ENCODE results near the gene HIVEP3. TPM values are rescaled to one million over a fixed set of nuclear protein-coding genes. Genes with fewer than 3 reads are reported as not detected.

HIVEP3 gene
- total RNA-seq, 1 experiment from 2014 or later = 11.0 TPM

DNA sequence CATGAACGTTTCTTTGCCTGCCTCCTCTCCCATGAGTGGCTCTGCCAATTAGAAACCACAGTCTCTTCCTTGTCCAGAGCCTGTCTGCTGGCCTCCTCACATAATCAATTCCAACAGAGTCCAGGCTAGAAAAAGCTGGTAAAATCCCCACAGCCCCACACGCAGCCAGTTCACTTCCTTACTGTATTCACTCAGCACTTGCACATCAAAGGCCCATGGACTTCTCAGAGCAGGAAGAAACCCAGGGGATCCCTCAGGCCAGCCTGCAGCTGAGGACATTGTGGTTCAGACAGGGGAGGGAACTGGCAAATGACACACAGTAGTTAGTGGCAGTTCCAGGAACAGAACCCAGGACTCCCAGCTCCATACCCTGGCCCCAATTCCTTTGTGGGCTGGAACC lies 262.7 kb downstream of the HIVEP3 start:
- Histone ChIP-seq H2AFZ (no peak overlapping the region), H3K4me2 (no peak overlapping the region), H4K20me1 (ENCODE audit: insufficient read depth) (no peaks in the 10 kb centered on the region), H3K79me2 (ENCODE audit: low read depth) (peaks cover 6% of the 10 kb centered on the region; the same call in 1 of the 2 replicates), H3K4me1 (replicated peaks; ENCODE audit: insufficient read depth) (peaks cover 7% of the 10 kb centered on the region), H3K9me2 (ENCODE audit: insufficient read depth) (no peaks in the 10 kb centered on the region), H3K27ac (no peak overlapping the region), H3K4me3 (no peak overlapping the region), H3K36me3 (ENCODE audit: low read depth) (no peaks in the 10 kb centered on the region), H3K9me3 (ENCODE audit: insufficient read depth, low read depth) (no peaks in the 10 kb centered on the region), H3K27me3 (ENCODE audit: insufficient read depth, low read depth) (no peaks in the 10 kb centered on the region), H3F3A (ENCODE audit: insufficient read depth, low read depth) (0 out of 2 replicates have a peak, but pooled peaks cover 8% of the 10 kb centered on the region)
- no peak for DNase-seq
- intact Hi-C loops (cut with micrococcal nuclease; ENCODE audit: unreplicated experiment) = no loop called here
- BruUV-seq (replicated peaks) = no TSS peak
- TF ChIP-seq, protein P1, sequence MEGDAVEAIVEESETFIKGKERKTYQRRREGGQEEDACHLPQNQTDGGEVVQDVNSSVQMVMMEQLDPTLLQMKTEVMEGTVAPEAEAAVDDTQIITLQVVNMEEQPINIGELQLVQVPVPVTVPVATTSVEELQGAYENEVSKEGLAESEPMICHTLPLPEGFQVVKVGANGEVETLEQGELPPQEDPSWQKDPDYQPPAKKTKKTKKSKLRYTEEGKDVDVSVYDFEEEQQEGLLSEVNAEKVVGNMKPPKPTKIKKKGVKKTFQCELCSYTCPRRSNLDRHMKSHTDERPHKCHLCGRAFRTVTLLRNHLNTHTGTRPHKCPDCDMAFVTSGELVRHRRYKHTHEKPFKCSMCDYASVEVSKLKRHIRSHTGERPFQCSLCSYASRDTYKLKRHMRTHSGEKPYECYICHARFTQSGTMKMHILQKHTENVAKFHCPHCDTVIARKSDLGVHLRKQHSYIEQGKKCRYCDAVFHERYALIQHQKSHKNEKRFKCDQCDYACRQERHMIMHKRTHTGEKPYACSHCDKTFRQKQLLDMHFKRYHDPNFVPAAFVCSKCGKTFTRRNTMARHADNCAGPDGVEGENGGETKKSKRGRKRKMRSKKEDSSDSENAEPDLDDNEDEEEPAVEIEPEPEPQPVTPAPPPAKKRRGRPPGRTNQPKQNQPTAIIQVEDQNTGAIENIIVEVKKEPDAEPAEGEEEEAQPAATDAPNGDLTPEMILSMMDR (conservative IDR thresholded peaks at IDR 0.05) = no peak
- no peak for TF ChIP-seq EZH2 (IDR thresholded peaks at IDR 0.05; ENCODE audit: low read depth)
- CTCF ChIA-PET = no interaction called here
- POLR2A ChIA-PET (ENCODE audit: unreplicated experiment) = no interaction called here

DNA sequence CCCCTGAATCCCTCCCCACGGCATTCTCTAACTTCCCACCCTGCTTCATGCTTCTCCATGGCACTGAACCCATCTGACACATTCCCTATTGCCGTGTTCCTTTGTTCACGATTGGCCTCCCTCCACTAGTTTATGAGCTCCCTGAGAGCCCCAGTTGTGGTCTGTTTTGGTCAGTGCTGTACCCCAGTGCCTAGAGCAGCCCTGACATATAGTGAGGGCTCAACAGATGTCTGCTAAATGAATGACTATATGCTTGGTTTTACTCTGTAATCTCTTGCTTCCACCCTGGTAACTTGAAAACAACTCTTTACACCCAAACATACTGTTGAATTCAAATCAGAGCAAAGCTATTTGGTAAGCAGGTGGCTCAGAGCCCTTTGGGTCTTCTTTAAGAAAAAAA lies 263.1 kb downstream of the HIVEP3 start:
- intact Hi-C loops (cut with micrococcal nuclease; ENCODE audit: unreplicated experiment) = no loop called here
- ChIA-PET POLR2A (ENCODE audit: unreplicated experiment) (no interaction called here), CTCF (no interaction called here)
- no peaks in the 10 kb centered on the region for H3K9me2 ChIP-seq (ENCODE audit: insufficient read depth)
- no peak overlapping the region for H3K27ac ChIP-seq
- no peak overlapping the region for H2AFZ ChIP-seq
- H3K79me2 ChIP-seq (ENCODE audit: low read depth) = peaks cover 3% of the 10 kb centered on the region; the same call in 1 of the 2 replicates
- no peak overlapping the region for H3K4me2 ChIP-seq
- H3K9me3 ChIP-seq (ENCODE audit: insufficient read depth, low read depth) = no peaks in the 10 kb centered on the region
- no peaks in the 10 kb centered on the region for H3K36me3 ChIP-seq (ENCODE audit: low read depth)
- BruUV-seq (replicated peaks) = no TSS peak
- H3K4me1 ChIP-seq (replicated peaks; ENCODE audit: insufficient read depth) = peaks cover 3% of the 10 kb centered on the region
- no peak for TF ChIP-seq EZH2 (IDR thresholded peaks at IDR 0.05; ENCODE audit: low read depth)
- TF ChIP-seq, protein P1 (conservative IDR thresholded peaks at IDR 0.05) = no peak
- H3K4me3 ChIP-seq = no peak overlapping the region
- DNase-seq = no peak
- no peaks in the 10 kb centered on the region for H3K27me3 ChIP-seq (ENCODE audit: insufficient read depth, low read depth)
- H4K20me1 ChIP-seq (ENCODE audit: insufficient read depth) = no peaks in the 10 kb centered on the region
- H3F3A ChIP-seq (ENCODE audit: insufficient read depth, low read depth) = 0 out of 2 replicates have a peak, but pooled peaks cover 4% of the 10 kb centered on the region

DNA sequence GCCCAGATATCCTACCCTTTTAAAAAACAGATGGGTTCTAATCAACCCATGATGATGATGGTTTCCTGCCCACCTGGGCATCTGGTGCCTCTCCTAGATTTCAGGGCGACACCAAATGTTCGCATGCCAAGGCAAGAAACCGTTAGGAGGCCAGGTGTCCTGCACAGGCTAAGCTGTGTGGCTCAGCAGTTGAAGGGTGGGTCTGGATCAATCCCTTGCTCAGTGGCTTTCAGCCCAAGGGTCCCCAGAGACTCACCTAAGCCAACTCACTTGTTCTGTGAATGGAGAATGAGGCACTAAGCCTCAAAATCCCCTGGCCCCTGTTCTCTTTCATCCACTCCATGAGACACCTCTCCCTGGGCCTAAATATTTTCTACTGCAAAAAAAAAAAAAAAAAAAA lies 265.1 kb downstream of the HIVEP3 start:
- no peak for DNase-seq
- Histone ChIP-seq H3K4me1 (replicated peaks; ENCODE audit: insufficient read depth) (no peaks in the 10 kb centered on the region), H3K4me3 (no peak overlapping the region), H3K9me3 (ENCODE audit: insufficient read depth, low read depth) (no peaks in the 10 kb centered on the region), H3K4me2 (no peak overlapping the region), H3K79me2 (ENCODE audit: low read depth) (no peaks in the 10 kb centered on the region), H3K9me2 (ENCODE audit: insufficient read depth) (no peaks in the 10 kb centered on the region), H2AFZ (no peak overlapping the region), H3F3A (ENCODE audit: insufficient read depth, low read depth) (no peaks in the 10 kb centered on the region), H3K27me3 (ENCODE audit: insufficient read depth, low read depth) (no peaks in the 10 kb centered on the region), H4K20me1 (ENCODE audit: insufficient read depth) (no peaks in the 10 kb centered on the region), H3K27ac (no peak overlapping the region), H3K36me3 (ENCODE audit: low read depth) (no peaks in the 10 kb centered on the region)
- POLR2A ChIA-PET (ENCODE audit: unreplicated experiment) = no interaction called here
- intact Hi-C loops (cut with micrococcal nuclease; ENCODE audit: unreplicated experiment) = no loop called here
- no TSS peak for BruUV-seq (replicated peaks)
- CTCF ChIA-PET = no interaction called here
- TF ChIP-seq EZH2 (IDR thresholded peaks at IDR 0.05; ENCODE audit: low read depth) = no peak
- TF ChIP-seq, protein P1 (conservative IDR thresholded peaks at IDR 0.05) = no peak
